Neural progenitor cell (in vitro differentiated cells): ENCODE measurements around the gene CHD5. TPM values are rescaled to one million over a fixed set of nuclear protein-coding genes. Genes with fewer than 3 reads are reported as not detected.

Source experiments
- DNase-seq: peaks from one replicate; pipeline ENCODE4 v3.0.0-alpha.2; 2016; ENCODE audit warnings: low spot score
- H2AFZ ChIP-seq: fragments of 200-600 bp; sonication (generic); replicated peaks from 2 replicates; pipeline ENCODE4 v1.6.1; 2016; ENCODE audit warnings: antibody characterized with exemption
- H3F3A ChIP-seq: fragments of 200-600 bp; sonication (generic); 2 replicates; pipeline ENCODE4 v1.6.1; 2016; ENCODE audit warnings: antibody characterized with exemption, low read depth
- H3K27ac ChIP-seq: fragments of 200-600 bp; sonication (generic); 2 replicates; pipeline ENCODE4 v1.5.1; 2016; ENCODE audit warnings: mild to moderate bottlenecking
- H3K27me3 ChIP-seq: fragments of 200-600 bp; sonication (generic); 2 replicates; pipeline ENCODE4 v1.6.1; 2016; ENCODE audit warnings: mild to moderate bottlenecking, moderate library complexity
- H3K36me3 ChIP-seq: fragments of 200-600 bp; sonication (generic); 2 replicates; pipeline ENCODE4 v1.5.1; 2016
- H3K4me1 ChIP-seq: fragments of 200-600 bp; sonication (generic); 2 replicates; pipeline ENCODE4 v1.6.1; 2016; ENCODE audit warnings: mixed run types
- H3K4me2 ChIP-seq: fragments of 200-600 bp; sonication (generic); 2 replicates; pipeline ENCODE4 v1.6.1; 2016
- H3K4me3 ChIP-seq: fragments of 200-600 bp; sonication (generic); 2 replicates; pipeline ENCODE4 v1.5.1; 2016
- H3K79me2 ChIP-seq: fragments of 200-600 bp; sonication (generic); 2 replicates; pipeline ENCODE4 v1.6.1; 2016; ENCODE audit warnings: low read depth
- H3K9ac ChIP-seq: fragments of 200-600 bp; sonication (generic); 2 replicates; pipeline ENCODE4 v1.6.1; 2016
- H3K9me3 ChIP-seq: fragments of 200-600 bp; sonication (generic); 2 replicates; pipeline ENCODE4 v1.5.1; 2016; ENCODE audit warnings: low read depth
- H4K20me1 ChIP-seq: fragments of 200-600 bp; sonication (generic); 2 replicates; pipeline ENCODE4 v1.6.1; 2016; ENCODE audit warnings: low read depth
- H3K27ac Mint-ChIP-seq: 3 replicates; pipeline ENCODE4 v1.8.0; 2021; ENCODE audit warnings: mixed read lengths
- H3K27me3 Mint-ChIP-seq: 2 replicates; pipeline ENCODE4 v1.8.0; 2022; ENCODE audit warnings: low read depth, mild to moderate bottlenecking, inconsistent platforms, moderate library complexity, mixed read lengths; ENCODE audit not compliant: insufficient read depth
- H3K36me3 Mint-ChIP-seq: 3 replicates; pipeline ENCODE4 v1.8.0; 2021; ENCODE audit warnings: mixed read lengths
- H3K4me1 Mint-ChIP-seq: 3 replicates; pipeline ENCODE4 v1.8.0; 2021; ENCODE audit warnings: mixed read lengths
- H3K4me3 Mint-ChIP-seq: 3 replicates; pipeline ENCODE4 v1.8.0; 2021; ENCODE audit warnings: mild to moderate bottlenecking, moderate library complexity, mixed read lengths
- H3K9me3 Mint-ChIP-seq: 3 replicates; pipeline ENCODE4 v1.8.0; 2020; ENCODE audit warnings: mixed read lengths
- EZH2 ChIP-seq: fragments of 200-600 bp; sonication (generic); IDR thresholded peaks from 2 replicates; pipeline ENCODE4 v1.6.1; 2017; ENCODE audit warnings: antibody characterized with exemption, mild to moderate bottlenecking, moderate library complexity
- EZH2phosphoT487 ChIP-seq: fragments of 200-600 bp; sonication (generic); IDR thresholded peaks from 2 replicates; pipeline ENCODE4 v1.6.1; 2017; ENCODE audit warnings: antibody characterized with exemption
- total RNA-seq: library from RNA; depleted of rRNA; stranded (reverse); fragments of >200 nt; gene quantifications from 2 replicates; pipeline ENCODE4 v1.2.3, GENCODE V29; 2015; ENCODE audit warnings: low replicate concordance
- TF ChIP-seq, protein P1 (sequence below): fragments of 200-600 bp; sonication (generic); IDR thresholded peaks from 2 replicates; pipeline ENCODE4 v1.5.1; 2017; ENCODE audit warnings: antibody characterized with exemption, mild to moderate bottlenecking

The CHD5 gene
- total RNA-seq, 1 donor from 2014 or later: 0.17 TPM

DNA sequence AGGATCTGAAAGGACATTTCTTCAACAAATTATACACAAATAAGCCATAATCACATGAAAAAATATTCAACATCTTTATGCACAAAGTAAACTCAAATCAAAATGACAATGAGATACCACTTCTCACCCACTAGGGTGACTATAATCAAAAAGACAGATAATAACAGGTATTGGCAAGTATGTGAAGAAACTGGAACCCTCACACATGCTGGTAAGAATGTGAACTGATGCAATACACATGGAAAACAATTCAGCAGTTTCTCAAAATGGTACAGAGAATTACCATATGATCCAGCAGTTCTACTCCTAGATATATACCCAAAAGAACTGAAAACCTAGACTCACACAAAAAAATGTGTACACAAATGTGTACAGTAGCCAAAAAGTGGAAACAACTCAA, 62.5 kb downstream of the CHD5 start:
- Histone ChIP-seq H3K27me3 (no peaks in the 10 kb centered on the region), H3K27ac (no peak overlapping the region), H2AFZ (no peak overlapping the region), H3K9ac (no peak overlapping the region), H3F3A (no peaks in the 10 kb centered on the region), H4K20me1 (no peaks in the 10 kb centered on the region), H3K4me3 (no peak overlapping the region), H3K79me2 (no peaks in the 10 kb centered on the region), H3K9me3 (peaks cover 4% of the 10 kb centered on the region), H3K4me2 (no peak overlapping the region), H3K36me3 (no peaks in the 10 kb centered on the region), H3K4me1 (no peaks in the 10 kb centered on the region)
- no peaks in the 10 kb centered on the region for H3K27me3 Mint-ChIP-seq
- DNase-seq: no peak
- no peak overlapping the region for H3K27ac Mint-ChIP-seq
- no peak overlapping the region for H3K4me3 Mint-ChIP-seq
- H3K9me3 Mint-ChIP-seq: peaks cover 8% of the 10 kb centered on the region
- H3K4me1 Mint-ChIP-seq: no peaks in the 10 kb centered on the region
- TF ChIP-seq EZH2: no peak
- TF ChIP-seq, protein P1, sequence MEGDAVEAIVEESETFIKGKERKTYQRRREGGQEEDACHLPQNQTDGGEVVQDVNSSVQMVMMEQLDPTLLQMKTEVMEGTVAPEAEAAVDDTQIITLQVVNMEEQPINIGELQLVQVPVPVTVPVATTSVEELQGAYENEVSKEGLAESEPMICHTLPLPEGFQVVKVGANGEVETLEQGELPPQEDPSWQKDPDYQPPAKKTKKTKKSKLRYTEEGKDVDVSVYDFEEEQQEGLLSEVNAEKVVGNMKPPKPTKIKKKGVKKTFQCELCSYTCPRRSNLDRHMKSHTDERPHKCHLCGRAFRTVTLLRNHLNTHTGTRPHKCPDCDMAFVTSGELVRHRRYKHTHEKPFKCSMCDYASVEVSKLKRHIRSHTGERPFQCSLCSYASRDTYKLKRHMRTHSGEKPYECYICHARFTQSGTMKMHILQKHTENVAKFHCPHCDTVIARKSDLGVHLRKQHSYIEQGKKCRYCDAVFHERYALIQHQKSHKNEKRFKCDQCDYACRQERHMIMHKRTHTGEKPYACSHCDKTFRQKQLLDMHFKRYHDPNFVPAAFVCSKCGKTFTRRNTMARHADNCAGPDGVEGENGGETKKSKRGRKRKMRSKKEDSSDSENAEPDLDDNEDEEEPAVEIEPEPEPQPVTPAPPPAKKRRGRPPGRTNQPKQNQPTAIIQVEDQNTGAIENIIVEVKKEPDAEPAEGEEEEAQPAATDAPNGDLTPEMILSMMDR: no peak
- no peak for TF ChIP-seq EZH2phosphoT487
- no peaks in the 10 kb centered on the region for H3K36me3 Mint-ChIP-seq

DNA sequence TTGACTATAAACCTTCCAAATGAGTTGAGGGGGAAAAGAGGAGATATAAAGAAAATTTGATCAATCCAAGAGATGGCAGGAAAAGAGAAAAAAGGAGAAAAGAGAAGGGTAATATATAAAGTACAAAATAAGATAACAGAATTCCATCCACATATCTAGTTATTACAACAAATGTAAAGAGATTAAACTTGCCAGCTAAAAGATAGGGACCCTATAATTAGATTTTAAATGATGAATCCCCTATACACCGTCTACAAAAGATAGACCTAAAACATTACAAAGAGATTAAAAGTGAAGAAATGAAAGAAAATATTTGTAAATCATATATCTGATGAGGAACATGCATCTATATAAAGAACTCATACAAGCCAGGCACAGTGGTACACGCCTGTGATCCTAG, 63.1 kb downstream of the CHD5 start:
- no peak for DNase-seq
- Mint-ChIP-seq H3K4me1 (no peaks in the 10 kb centered on the region), H3K9me3 (peaks cover 8% of the 10 kb centered on the region), H3K36me3 (no peaks in the 10 kb centered on the region), H3K4me3 (no peak overlapping the region), H3K27ac (no peak overlapping the region), H3K27me3 (peaks cover 1% of the 10 kb centered on the region)
- Histone ChIP-seq H3K27me3 (no peaks in the 10 kb centered on the region), H3K79me2 (no peaks in the 10 kb centered on the region), H3K4me1 (no peaks in the 10 kb centered on the region), H3K9me3 (peaks cover 4% of the 10 kb centered on the region), H4K20me1 (no peaks in the 10 kb centered on the region), H3K36me3 (no peaks in the 10 kb centered on the region), H3K4me3 (no peak overlapping the region), H3K4me2 (no peak overlapping the region), H3K27ac (no peak overlapping the region), H2AFZ (no peak overlapping the region), H3F3A (no peaks in the 10 kb centered on the region), H3K9ac (no peak overlapping the region)
- TF ChIP-seq EZH2: no peak
- no peak for TF ChIP-seq EZH2phosphoT487
- TF ChIP-seq, protein P1: no peak

DNA sequence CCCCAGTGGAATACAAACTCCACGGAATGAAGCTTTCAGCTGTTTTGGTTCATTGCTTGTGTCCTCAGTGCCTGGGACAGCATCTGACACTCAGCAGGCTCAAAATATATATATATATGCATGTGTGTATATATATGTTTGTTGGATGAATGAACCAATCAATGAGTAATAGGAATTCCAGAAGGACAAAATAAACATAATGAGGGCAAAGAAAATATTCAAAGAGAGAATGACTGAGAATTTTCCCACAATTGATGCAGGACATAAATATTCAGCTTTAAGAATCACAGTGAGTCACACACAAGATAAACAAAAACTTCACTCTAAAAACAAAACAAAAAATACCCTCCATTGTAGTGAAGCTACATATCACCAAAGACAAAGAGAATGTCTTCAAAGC, 64.0 kb downstream of the CHD5 start:
- Histone ChIP-seq H3K36me3 (no peaks in the 10 kb centered on the region), H3K4me2 (no peak overlapping the region), H3K4me3 (no peak overlapping the region), H2AFZ (no peak overlapping the region), H3F3A (no peaks in the 10 kb centered on the region), H3K9me3 (peaks cover 4% of the 10 kb centered on the region), H3K4me1 (no peaks in the 10 kb centered on the region), H3K27ac (no peak overlapping the region), H3K9ac (no peak overlapping the region), H3K27me3 (no peaks in the 10 kb centered on the region), H4K20me1 (no peaks in the 10 kb centered on the region), H3K79me2 (no peaks in the 10 kb centered on the region)
- H3K9me3 Mint-ChIP-seq: peaks cover 8% of the 10 kb centered on the region
- no peak for DNase-seq
- no peaks in the 10 kb centered on the region for H3K4me1 Mint-ChIP-seq
- H3K27ac Mint-ChIP-seq: no peak overlapping the region
- peaks cover 4% of the 10 kb centered on the region for H3K27me3 Mint-ChIP-seq
- no peak overlapping the region for H3K4me3 Mint-ChIP-seq
- H3K36me3 Mint-ChIP-seq: no peaks in the 10 kb centered on the region
- TF ChIP-seq EZH2phosphoT487 (no peak), EZH2 (no peak)
- TF ChIP-seq, protein P1: no peak

DNA sequence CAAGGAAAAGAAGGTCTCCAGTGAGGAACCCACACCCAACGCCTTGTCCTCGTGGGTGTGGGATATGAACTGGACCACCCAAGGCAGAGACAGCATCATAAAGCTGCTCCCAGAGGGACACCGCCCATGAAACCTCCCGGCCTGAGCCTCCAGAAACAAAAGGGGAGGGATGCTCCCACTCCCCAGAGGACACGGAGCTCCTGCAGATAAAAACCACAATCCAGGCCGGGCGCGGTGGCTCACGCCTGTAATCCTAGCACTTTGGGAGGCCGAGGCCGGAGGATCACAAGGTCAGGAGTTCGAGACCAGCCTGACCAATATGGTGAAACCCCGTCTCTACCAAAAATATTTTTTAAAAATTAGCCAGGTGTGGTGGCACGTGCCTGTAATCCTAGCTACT, 66.4 kb downstream of the CHD5 start:
- Histone ChIP-seq H3F3A (no peaks in the 10 kb centered on the region), H3K27ac (no peak overlapping the region), H3K9ac (no peak overlapping the region), H3K4me1 (no peaks in the 10 kb centered on the region), H3K4me3 (no peak overlapping the region), H3K36me3 (no peaks in the 10 kb centered on the region), H4K20me1 (no peaks in the 10 kb centered on the region), H3K27me3 (peaks cover 10% of the 10 kb centered on the region), H3K4me2 (no peak overlapping the region), H3K9me3 (peaks cover 4% of the 10 kb centered on the region), H2AFZ (no peak overlapping the region), H3K79me2 (no peaks in the 10 kb centered on the region)
- DNase-seq: no peak
- Mint-ChIP-seq H3K9me3 (peaks cover 8% of the 10 kb centered on the region), H3K36me3 (no peaks in the 10 kb centered on the region), H3K27me3 (peaks cover 7% of the 10 kb centered on the region), H3K4me3 (no peak overlapping the region), H3K27ac (no peak overlapping the region), H3K4me1 (no peaks in the 10 kb centered on the region)
- TF ChIP-seq EZH2phosphoT487 (no peak), EZH2 (no peak)
- TF ChIP-seq, protein P1: no peak
